IPS DF 6.9 (cell line): ENCODE measurements around the gene SERPINF2.
A peak's percentile ranks its signal among the peaks of the same experiment; 100 is the strongest.
"Not testable (repeated sequence)": the region's sequence is repeated elsewhere in the genome, so short reads cannot be mapped to it uniquely, and the experiment has no call there.

ENCODE experiments used
- DNase-seq: peaks from one replicate; pipeline ENCODE4 v3.0.0-alpha.2; 2013; ENCODE audit warnings: low read depth, low spot score
- H3K27ac ChIP-seq: one replicate; pipeline ENCODE4 v1.5.1; 2013; ENCODE audit warnings: low read length, control low read depth
- H3K27me3 ChIP-seq: 2 replicates; pipeline ENCODE4 v1.6.1; 2013; ENCODE audit warnings: mild to moderate bottlenecking, low read length; ENCODE audit not compliant: control insufficient read depth, insufficient read depth
- H3K36me3 ChIP-seq: 2 replicates; pipeline ENCODE4 v1.6.1; 2013; ENCODE audit warnings: low read length; ENCODE audit not compliant: control insufficient read depth, insufficient read depth
- H3K4me1 ChIP-seq: 2 replicates; pipeline ENCODE4 v1.6.1; 2013; ENCODE audit warnings: low read length; ENCODE audit not compliant: control insufficient read depth, insufficient read depth
- H3K4me3 ChIP-seq: 2 replicates; pipeline ENCODE4 v1.5.1; 2013; ENCODE audit warnings: mild to moderate bottlenecking, low read length
- H3K9me3 ChIP-seq: 2 replicates; pipeline ENCODE4 v1.6.1; 2013; ENCODE audit warnings: low read length, inconsistent platforms; ENCODE audit not compliant: control insufficient read depth, insufficient read depth
- WGBS: extraction: QIAGEN DNeasy Blood & Tissue Kit; methylation state at CpG from one replicate; pipeline ENCODE4 v1.1.7; 2013; ENCODE audit warnings: mixed read lengths, missing lambda C conversion rate; ENCODE audit not compliant: insufficient read length, insufficient coverage; 5-methylcytosine and 5-hydroxymethylcytosine counted together

The SERPINF2 gene

DNA sequence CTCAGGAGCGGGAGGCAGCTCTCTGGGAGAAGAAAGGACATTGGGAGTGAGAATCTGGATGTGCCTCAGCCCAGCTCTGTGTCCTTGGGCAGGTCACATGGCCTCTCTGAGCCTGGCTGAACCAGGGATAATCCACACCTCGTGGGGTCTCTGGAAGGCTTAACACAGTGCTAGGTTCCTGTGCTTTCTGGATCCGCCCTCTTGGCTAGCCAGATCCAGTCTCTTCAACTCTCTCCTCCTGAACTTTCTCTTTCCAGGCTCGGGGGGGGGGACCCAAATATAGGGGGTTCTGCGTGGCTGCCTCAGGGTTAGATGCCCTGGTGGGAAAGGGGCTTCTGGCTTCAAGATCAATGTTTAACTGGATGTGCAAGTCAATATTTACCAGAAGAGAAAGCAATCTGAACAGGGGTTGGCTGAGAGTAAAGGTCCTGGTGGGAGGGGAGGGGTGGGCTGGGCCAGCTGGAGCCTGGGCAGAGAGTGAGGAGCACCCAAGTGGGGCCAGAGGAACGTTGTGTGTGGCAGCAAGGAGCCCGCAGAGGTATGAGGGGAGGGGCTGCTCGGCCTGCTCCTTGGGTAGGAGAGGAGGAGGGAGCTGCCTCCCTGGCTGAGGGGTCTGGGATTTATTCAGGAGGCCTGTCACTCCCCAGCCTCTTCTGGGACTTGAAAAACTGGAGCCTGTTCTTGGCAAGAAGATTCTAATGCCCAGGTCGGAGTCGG, at the start of gene SERPINF2:
TSS of gene SERPINF2 (plus strand) at position 501 of the 717 bp plus-strand sequence. CDS start 2,125 bp downstream, outside the sequence.
- no peaks in the 10 kb centered on the region for H3K27me3 ChIP-seq
- no peaks in the 10 kb centered on the region for H3K9me3 ChIP-seq
- H3K4me1 ChIP-seq, result no peaks in the 10 kb centered on the region
- H3K36me3 ChIP-seq, result no peaks in the 10 kb centered on the region
- no peak for DNase-seq
- H3K27ac ChIP-seq, result no peak within 1 kb of the TSS
- WGBS, result no CpG with 5 or more reads among the region's 10 CpGs
- no peak within 1 kb of the TSS for H3K4me3 ChIP-seq

- H3K4me1 ChIP-seq, result no peaks in the 10 kb centered on the region
- H3K9me3 ChIP-seq, result no peaks in the 10 kb centered on the region
- H3K27ac ChIP-seq, result no peak overlapping the region
- no peaks in the 10 kb centered on the region for H3K27me3 ChIP-seq
- H3K36me3 ChIP-seq, result no peaks in the 10 kb centered on the region
- no peak for DNase-seq
- H3K4me3 ChIP-seq, result no peak overlapping the region
- WGBS, result no CpG with 5 or more reads among the region's 7 CpGs
Observed at GRCh38 chr17:1693339-1693738, 49.3 kb upstream of the SERPINF2 start.

DNA sequence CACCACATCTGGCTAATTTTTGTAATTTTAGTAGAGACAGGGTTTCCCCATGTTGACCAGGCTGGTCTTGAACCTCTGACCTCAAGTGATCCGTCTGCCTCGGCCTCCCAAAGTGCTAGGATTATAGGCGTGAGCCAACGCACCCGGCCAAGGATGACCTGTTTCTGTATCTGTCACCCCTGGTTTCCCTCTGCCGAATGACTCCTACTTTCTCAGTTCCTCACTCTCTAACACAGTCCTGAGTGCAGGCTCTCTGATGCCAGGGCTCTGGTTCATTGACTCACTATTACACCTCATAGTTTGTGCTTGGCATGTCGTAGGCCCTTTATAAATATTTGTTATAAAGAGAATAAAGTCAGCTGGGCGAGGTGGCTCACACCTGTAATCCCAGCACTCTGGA, 47.3 kb upstream of the SERPINF2 start:
- no CpG with 5 or more reads among the region's 8 CpGs for WGBS
- no peaks in the 10 kb centered on the region for H3K36me3 ChIP-seq
- no peaks in the 10 kb centered on the region for H3K27me3 ChIP-seq
- H3K4me3 ChIP-seq, result no peak overlapping the region
- no peaks in the 10 kb centered on the region for H3K9me3 ChIP-seq
- no peak for DNase-seq
- H3K4me1 ChIP-seq, result no peaks in the 10 kb centered on the region
- no peak overlapping the region for H3K27ac ChIP-seq

DNA sequence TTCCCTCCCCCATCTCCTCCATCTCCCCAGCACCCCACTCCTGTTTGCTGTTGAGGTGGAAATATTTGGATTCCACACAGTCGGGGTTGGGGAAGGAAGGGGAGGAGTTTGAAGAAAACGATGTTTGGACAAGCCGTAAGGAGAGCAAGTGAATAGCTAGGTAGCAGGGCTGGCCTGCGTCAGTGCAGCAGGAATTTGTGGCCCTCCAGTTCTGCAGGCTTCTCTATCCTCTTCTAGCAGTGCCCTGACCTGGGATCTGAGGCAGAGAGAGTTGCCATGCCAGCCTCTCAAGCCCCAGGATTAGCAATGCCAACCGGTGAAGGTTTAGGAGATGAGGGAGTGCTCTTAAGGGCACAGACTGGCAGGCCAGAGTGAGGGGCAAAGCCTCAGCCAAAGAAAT, 45.0 kb upstream of the SERPINF2 start:
- H3K4me1 ChIP-seq, result no peaks in the 10 kb centered on the region
- WGBS, result no CpG with 5 or more reads among the region's 5 CpGs
- no peak for DNase-seq
- no peaks in the 10 kb centered on the region for H3K36me3 ChIP-seq
- no peaks in the 10 kb centered on the region for H3K27me3 ChIP-seq
- H3K9me3 ChIP-seq, result no peaks in the 10 kb centered on the region
- H3K4me3 ChIP-seq, result no peak overlapping the region
- no peak overlapping the region for H3K27ac ChIP-seq

DNA sequence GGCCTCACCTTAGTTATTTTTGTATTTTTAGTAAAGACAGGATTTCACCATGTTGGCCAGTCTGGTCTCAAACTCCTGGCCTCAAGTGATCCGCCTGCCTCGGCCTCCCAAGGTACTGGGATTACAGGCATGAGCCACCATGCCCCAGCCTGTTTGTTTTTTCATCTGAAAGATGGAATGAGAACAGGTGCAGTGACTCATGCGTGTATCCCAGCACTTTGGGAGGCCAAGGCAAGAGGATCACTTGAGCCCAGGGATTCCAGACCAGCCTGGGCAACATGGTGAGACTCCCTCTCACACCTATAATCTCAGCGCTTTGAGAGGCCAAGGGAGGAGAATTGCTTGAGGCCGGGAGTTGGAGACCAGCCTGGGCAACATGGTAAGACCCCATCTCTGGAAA, 42.8 kb upstream of the SERPINF2 start:
- H3K36me3 ChIP-seq, H3K4me3 ChIP-seq, H3K4me1 ChIP-seq, H3K9me3 ChIP-seq, DNase-seq, H3K27ac ChIP-seq, H3K27me3 ChIP-seq: not testable (repeated sequence)
- WGBS, result no CpG with 5 or more reads among the region's 5 CpGs

GRCh38 chr17:1703063-1703462, 39.6 kb upstream of the SERPINF2 start:
- no peaks in the 10 kb centered on the region; the same call in 1 of the 2 replicates for H3K4me1 ChIP-seq
- no peak overlapping the region for H3K27ac ChIP-seq
- no peaks in the 10 kb centered on the region for H3K36me3 ChIP-seq
- no peaks in the 10 kb centered on the region for H3K9me3 ChIP-seq
- WGBS, result no CpG with 5 or more reads among the region's 4 CpGs
- H3K4me3 ChIP-seq, result no peak overlapping the region
- no peaks in the 10 kb centered on the region for H3K27me3 ChIP-seq
- no peak for DNase-seq

DNA sequence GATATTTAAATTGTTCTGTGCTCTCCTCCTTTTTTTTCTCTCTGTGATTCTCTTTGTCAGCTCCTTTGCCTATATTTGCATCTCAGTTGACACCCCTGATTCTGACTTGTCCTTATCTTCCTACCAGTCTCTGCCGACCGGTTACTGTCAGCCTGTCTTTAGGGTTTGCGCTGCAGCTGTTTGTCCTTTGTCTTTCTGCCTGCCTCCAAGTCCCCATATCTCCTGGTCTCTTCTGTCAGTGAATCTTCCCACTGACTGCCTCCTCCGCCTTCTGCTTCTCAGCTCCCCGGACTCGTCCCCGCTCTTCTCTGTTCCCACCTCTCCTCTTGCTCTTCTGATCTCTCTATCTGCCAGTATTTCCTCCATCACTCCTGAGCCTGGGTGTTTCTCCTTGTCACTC, 37.7 kb upstream of the SERPINF2 start:
- no peaks in the 10 kb centered on the region for H3K9me3 ChIP-seq
- H3K4me3 ChIP-seq, result no peak overlapping the region
- no peaks in the 10 kb centered on the region for H3K27me3 ChIP-seq
- no peak for DNase-seq
- no CpG with 5 or more reads among the region's 7 CpGs for WGBS
- H3K27ac ChIP-seq, result no peak overlapping the region
- no peaks in the 10 kb centered on the region; the same call in 1 of the 2 replicates for H3K36me3 ChIP-seq
- H3K4me1 ChIP-seq, result no peaks in the 10 kb centered on the region; the same call in 1 of the 2 replicates

- no peaks in the 10 kb centered on the region for H3K9me3 ChIP-seq
- no peaks in the 10 kb centered on the region; the same call in 1 of the 2 replicates for H3K36me3 ChIP-seq
- no CpG with 5 or more reads among the region's 5 CpGs for WGBS
- no peaks in the 10 kb centered on the region for H3K27me3 ChIP-seq
- no peak overlapping the region for H3K27ac ChIP-seq
- no peak for DNase-seq
- no peaks in the 10 kb centered on the region; the same call in 1 of the 2 replicates for H3K4me1 ChIP-seq
- H3K4me3 ChIP-seq, result no peak overlapping the region
Observed at GRCh38 chr17:1707107-1707506, 35.6 kb upstream of the SERPINF2 start.

- H3K27ac ChIP-seq, H3K4me3 ChIP-seq, H3K4me1 ChIP-seq, H3K27me3 ChIP-seq, H3K9me3 ChIP-seq, DNase-seq, H3K36me3 ChIP-seq: not testable (repeated sequence)
- WGBS, result no CpG with 5 or more reads among the region's 10 CpGs
Observed at GRCh38 chr17:1708791-1709346, 33.8 kb upstream of the SERPINF2 start.

GRCh38 chr17:1709403-1709951, 33.2 kb upstream of the SERPINF2 start:
- no CpG with 5 or more reads among the region's 16 CpGs for WGBS
- no peaks in the 10 kb centered on the region; the same call in 1 of the 2 replicates for H3K36me3 ChIP-seq
- no peaks in the 10 kb centered on the region for H3K9me3 ChIP-seq
- no peak overlapping the region for H3K27ac ChIP-seq
- H3K4me1 ChIP-seq, result no peaks in the 10 kb centered on the region; the same call in 1 of the 2 replicates
- H3K4me3 ChIP-seq, result peak overlapping the region; percentile 81; the same call in 1 of the 2 replicates
- no peaks in the 10 kb centered on the region for H3K27me3 ChIP-seq
- no peak for DNase-seq
